ENCODE results near the gene POU6F2. TPM values are rescaled to one million over a fixed set of nuclear protein-coding genes. Genes with fewer than 3 reads are reported as not detected.
A peak's percentile ranks its signal among the peaks of the same experiment; 100 is the strongest.

POU6F2 gene
- total RNA-seq, 4 donors from 2014 or later, result 0.31 to 0.66 TPM; not detected in 2

DNA sequence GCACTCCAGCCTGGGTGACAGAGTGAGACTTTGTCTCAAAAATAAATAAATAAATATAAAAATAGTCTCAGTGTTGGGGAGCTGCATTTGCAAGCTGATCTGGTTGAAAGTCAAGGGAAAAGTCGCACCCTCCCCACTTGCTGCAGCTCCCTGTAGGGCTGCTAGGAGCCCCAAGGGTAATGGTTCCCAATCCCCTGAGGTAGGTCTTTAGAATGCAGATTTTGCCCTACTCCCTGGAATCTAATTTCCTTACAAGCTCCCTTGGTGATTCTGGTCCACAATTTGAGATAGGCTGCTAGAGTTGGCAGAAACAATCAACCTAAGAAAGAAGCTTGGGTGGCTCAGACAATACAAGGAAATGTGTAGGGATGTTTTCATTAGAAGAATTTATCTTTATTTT, 356.0 kb downstream of the POU6F2 start:
- no peaks in the 10 kb centered on the region for H3K4me1 ChIP-seq
- H3K27ac ChIP-seq, result no peak overlapping the region
- H3K4me3 ChIP-seq, result no peak overlapping the region
- WGBS, 2 donors (ENCODE audit: low coverage in 1 of 2), result 78% methylated on average over 1 of the region's 1 CpG; no CpG with 5 or more reads in 1 of the 2 donors
- H3K27me3 ChIP-seq, result peaks cover 5% of the 10 kb centered on the region
- H3K9me3 ChIP-seq, result no peaks in the 10 kb centered on the region
- TF ChIP-seq EP300 (IDR thresholded peaks at IDR 0.05) (no peak), POLR2AphosphoS5 (IDR thresholded peaks at IDR 0.05) (no peak), POLR2A (IDR thresholded peaks at IDR 0.05) (no peak)
- TF ChIP-seq, protein P1, sequence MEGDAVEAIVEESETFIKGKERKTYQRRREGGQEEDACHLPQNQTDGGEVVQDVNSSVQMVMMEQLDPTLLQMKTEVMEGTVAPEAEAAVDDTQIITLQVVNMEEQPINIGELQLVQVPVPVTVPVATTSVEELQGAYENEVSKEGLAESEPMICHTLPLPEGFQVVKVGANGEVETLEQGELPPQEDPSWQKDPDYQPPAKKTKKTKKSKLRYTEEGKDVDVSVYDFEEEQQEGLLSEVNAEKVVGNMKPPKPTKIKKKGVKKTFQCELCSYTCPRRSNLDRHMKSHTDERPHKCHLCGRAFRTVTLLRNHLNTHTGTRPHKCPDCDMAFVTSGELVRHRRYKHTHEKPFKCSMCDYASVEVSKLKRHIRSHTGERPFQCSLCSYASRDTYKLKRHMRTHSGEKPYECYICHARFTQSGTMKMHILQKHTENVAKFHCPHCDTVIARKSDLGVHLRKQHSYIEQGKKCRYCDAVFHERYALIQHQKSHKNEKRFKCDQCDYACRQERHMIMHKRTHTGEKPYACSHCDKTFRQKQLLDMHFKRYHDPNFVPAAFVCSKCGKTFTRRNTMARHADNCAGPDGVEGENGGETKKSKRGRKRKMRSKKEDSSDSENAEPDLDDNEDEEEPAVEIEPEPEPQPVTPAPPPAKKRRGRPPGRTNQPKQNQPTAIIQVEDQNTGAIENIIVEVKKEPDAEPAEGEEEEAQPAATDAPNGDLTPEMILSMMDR (IDR thresholded peaks at IDR 0.05), result no peak
- no peaks in the 10 kb centered on the region for H3K36me3 ChIP-seq
- no peak for ATAC-seq

DNA sequence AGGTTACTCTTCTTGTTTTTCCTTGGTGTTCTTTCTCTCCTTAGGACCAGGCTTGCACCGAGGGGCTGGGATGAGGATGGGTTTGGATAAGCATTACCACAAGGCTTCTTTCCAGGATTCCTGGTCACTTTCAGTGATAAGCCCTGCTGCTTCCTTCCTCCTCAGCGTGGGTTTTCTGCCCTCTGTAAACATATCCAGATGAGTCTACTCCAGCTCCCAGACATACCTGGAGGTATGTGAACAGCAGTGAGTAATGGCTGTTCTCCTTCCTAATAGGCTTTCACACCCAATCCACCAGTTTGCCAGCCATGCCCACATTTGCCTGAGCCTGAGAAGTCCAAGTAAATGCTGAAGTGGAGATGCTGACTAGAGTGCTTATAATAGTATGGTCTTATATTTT, 358.7 kb downstream of the POU6F2 start:
- peaks cover 13% of the 10 kb centered on the region for H3K27me3 ChIP-seq
- H3K36me3 ChIP-seq, result no peaks in the 10 kb centered on the region
- no peak overlapping the region for H3K4me3 ChIP-seq
- no peak for TF ChIP-seq POLR2AphosphoS5 (IDR thresholded peaks at IDR 0.05)
- TF ChIP-seq POLR2A (IDR thresholded peaks at IDR 0.05), result no peak
- TF ChIP-seq, protein P1 (IDR thresholded peaks at IDR 0.05), result no peak
- TF ChIP-seq EP300 (IDR thresholded peaks at IDR 0.05), result no peak
- WGBS, 2 donors (ENCODE audit: low coverage in 1 of 2), result 9 to 45% methylated on average over 1 to 2 of the region's 2 CpGs
- H3K4me1 ChIP-seq, result no peaks in the 10 kb centered on the region
- H3K27ac ChIP-seq, result no peak overlapping the region
- ATAC-seq, result no peak
- no peaks in the 10 kb centered on the region for H3K9me3 ChIP-seq

DNA sequence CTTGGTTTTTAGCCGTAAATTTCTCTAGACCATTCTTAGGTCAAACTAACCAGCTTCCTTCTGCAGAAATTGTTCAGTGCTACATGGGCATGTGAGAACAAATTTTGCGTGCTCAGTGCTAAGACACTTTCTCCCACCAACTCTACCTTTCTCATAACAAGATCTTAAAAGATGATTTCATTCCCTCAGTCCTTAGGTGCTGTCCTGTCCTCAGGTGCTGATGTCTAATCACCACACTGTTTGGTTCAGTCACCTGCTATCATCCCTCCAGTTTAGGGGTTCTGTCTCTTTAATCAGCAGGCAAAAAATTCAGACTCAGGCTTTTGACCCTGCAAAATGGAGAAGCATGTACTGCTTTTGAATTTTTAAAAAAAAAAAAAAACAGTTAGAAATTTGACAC, 361.0 kb downstream of the POU6F2 start:
- no peak for TF ChIP-seq POLR2A (IDR thresholded peaks at IDR 0.05)
- no peak for TF ChIP-seq EP300 (IDR thresholded peaks at IDR 0.05)
- TF ChIP-seq POLR2AphosphoS5 (IDR thresholded peaks at IDR 0.05), result no peak
- TF ChIP-seq, protein P1 (IDR thresholded peaks at IDR 0.05), result no peak
- H3K27ac ChIP-seq, result no peak overlapping the region
- H3K4me1 ChIP-seq, result no peaks in the 10 kb centered on the region
- no peak for ATAC-seq
- 90 to 100% methylated on average over 2 of the region's 2 CpGs for WGBS, 2 donors (ENCODE audit: low coverage in 1 of 2)
- H3K4me3 ChIP-seq, result no peak overlapping the region
- H3K27me3 ChIP-seq, result peaks cover 13% of the 10 kb centered on the region
- H3K36me3 ChIP-seq, result no peaks in the 10 kb centered on the region
- no peaks in the 10 kb centered on the region for H3K9me3 ChIP-seq

DNA sequence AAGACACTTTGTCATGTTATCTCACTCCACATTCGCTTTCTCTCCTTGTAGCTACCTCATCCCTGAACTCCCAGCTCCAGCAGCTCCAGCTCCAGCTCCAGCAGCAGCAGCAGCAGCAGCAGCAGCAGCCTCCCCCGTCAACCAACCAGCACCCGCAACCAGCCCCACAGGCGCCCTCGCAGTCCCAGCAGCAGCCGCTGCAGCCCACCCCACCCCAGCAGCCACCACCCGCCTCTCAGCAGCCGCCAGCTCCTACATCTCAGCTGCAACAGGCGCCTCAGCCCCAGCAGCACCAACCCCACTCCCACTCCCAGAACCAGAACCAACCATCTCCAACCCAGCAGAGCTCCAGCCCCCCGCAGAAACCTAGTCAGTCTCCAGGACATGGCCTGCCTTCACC, 361.9 kb downstream of the POU6F2 start:
- Histone ChIP-seq H3K9me3 (no peaks in the 10 kb centered on the region), H3K27me3 (peaks cover 13% of the 10 kb centered on the region), H3K27ac (no peak overlapping the region), H3K4me1 (no peaks in the 10 kb centered on the region), H3K36me3 (no peaks in the 10 kb centered on the region), H3K4me3 (no peak overlapping the region)
- TF ChIP-seq POLR2AphosphoS5 (IDR thresholded peaks at IDR 0.05) (no peak), EP300 (IDR thresholded peaks at IDR 0.05) (no peak), POLR2A (IDR thresholded peaks at IDR 0.05) (no peak)
- TF ChIP-seq, protein P1 (IDR thresholded peaks at IDR 0.05), result no peak
- 86 to 92% methylated on average over 3 to 4 of the region's 10 CpGs for WGBS, 2 donors (ENCODE audit: low coverage in 1 of 2)
- ATAC-seq, result no peak

DNA sequence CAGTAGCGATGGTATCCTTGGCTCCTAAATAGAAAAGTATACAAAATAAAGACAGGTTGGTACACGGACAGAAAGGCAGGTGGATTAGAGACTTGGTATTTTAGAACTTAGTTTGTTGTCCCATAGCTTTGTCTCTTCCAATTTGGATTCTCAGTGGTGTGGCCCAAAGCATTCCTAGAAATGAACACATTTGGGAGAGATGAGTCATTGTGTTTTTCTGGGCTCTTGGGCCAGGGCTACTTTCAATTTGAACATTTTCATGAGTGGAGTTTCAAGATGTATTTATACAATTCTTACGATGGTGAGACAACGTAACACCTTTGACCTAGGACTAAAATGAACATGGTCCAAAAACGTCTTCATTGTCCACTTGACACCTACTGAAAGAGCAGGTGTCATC, 363.4 kb downstream of the POU6F2 start:
- H3K9me3 ChIP-seq, result no peaks in the 10 kb centered on the region
- no peak overlapping the region for H3K4me3 ChIP-seq
- no peaks in the 10 kb centered on the region for H3K36me3 ChIP-seq
- no peaks in the 10 kb centered on the region for H3K4me1 ChIP-seq
- peak; percentile 25 for ATAC-seq
- no peak for TF ChIP-seq POLR2A (IDR thresholded peaks at IDR 0.05)
- TF ChIP-seq, protein P1 (IDR thresholded peaks at IDR 0.05), result no peak
- no peak for TF ChIP-seq POLR2AphosphoS5 (IDR thresholded peaks at IDR 0.05)
- TF ChIP-seq EP300 (IDR thresholded peaks at IDR 0.05), result no peak
- no peak overlapping the region for H3K27ac ChIP-seq
- H3K27me3 ChIP-seq, result peaks cover 13% of the 10 kb centered on the region
- 57 to 72% methylated on average over 4 to 5 of the region's 5 CpGs for WGBS, 2 donors (ENCODE audit: low coverage in 1 of 2)
